COLO668 (cell line): Measurements from ENCODE around the gene ELMO1.
"Not testable (repeated sequence)": the region's sequence is repeated elsewhere in the genome, so short reads cannot be mapped to it uniquely, and the experiment has no call there.

ENCODE experiments used
- DNase-seq: peaks from one replicate; lab custom pipeline; 2025; ENCODE audit not compliant: unreplicated experiment; lab: John Stamatoyannopoulos, UW

The ELMO1 gene

GRCh38 chr7:36994456-36995112 is 454.1 kb downstream of the ELMO1 start:
- no peak for DNase-seq

GRCh38 chr7:36986948-36987724 is 461.5 kb downstream of the ELMO1 start:
- DNase-seq: peak; percentile 52

GRCh38 chr7:36986511-36986933 is 462.1 kb downstream of the ELMO1 start:
- peak; percentile 30 for DNase-seq

- no peak for DNase-seq
These were observed 462.7 kb downstream of the ELMO1 start for GRCh38 chr7:36985866-36986400.

- no peak for DNase-seq
These were observed 463.3 kb downstream of the ELMO1 start for GRCh38 chr7:36985316-36985715.

GRCh38 chr7:36984710-36985312 is 463.9 kb downstream of the ELMO1 start:
- DNase-seq: no peak

GRCh38 chr7:36984041-36984521 is 464.6 kb downstream of the ELMO1 start:
- no peak for DNase-seq

- DNase-seq: no peak
These were observed 465.9 kb downstream of the ELMO1 start for GRCh38 chr7:36982766-36983165.

- DNase-seq: no peak
These were observed 468.8 kb downstream of the ELMO1 start for GRCh38 chr7:36979810-36980248.

GRCh38 chr7:36978461-36978860 is 470.2 kb downstream of the ELMO1 start:
- no peak for DNase-seq

- no peak for DNase-seq
These were observed 470.8 kb downstream of the ELMO1 start for GRCh38 chr7:36977878-36978277.

GRCh38 chr7:36973534-36973933 is 475.1 kb downstream of the ELMO1 start:
- DNase-seq: not testable (repeated sequence)

- DNase-seq: no peak
These were observed 476.5 kb downstream of the ELMO1 start for GRCh38 chr7:36972140-36972518.

GRCh38 chr7:36971515-36972139 is 477.0 kb downstream of the ELMO1 start:
- DNase-seq: peak; percentile 57

- no peak for DNase-seq
These were observed 477.8 kb downstream of the ELMO1 start for GRCh38 chr7:36970551-36971514.

GRCh38 chr7:36969376-36969775 is 479.3 kb downstream of the ELMO1 start:
- no peak for DNase-seq

- peak; percentile 33 for DNase-seq
These were observed 481.3 kb downstream of the ELMO1 start for GRCh38 chr7:36967387-36967786.

GRCh38 chr7:36966636-36967035 is 482.0 kb downstream of the ELMO1 start:
- DNase-seq: no peak

GRCh38 chr7:36966039-36966438 is 482.6 kb downstream of the ELMO1 start:
- DNase-seq: no peak

GRCh38 chr7:36965625-36966024 is 483.0 kb downstream of the ELMO1 start:
- no peak for DNase-seq
